Gastrocnemius medialis (tissue), 4 donors: ENCODE data around the gene ANKRD33B.

ENCODE experiments used
- POLR2A ChIP-seq, 2 donors: fragments of 450-650 bp; IDR thresholded peaks; one replicate each; pipeline ENCODE4 v1.6.1; 2017; ENCODE audit warnings: antibody characterized with exemption in 2 of 2, mild to moderate bottlenecking in 2 of 2, moderate library complexity in 2 of 2
- TF ChIP-seq, protein P1 (sequence below), 5 experiments: fragments of 450-650 bp in 3 of 5; fragments of 200-600 bp in 2 of 5; sonication (generic) in 2 of 5; IDR thresholded peaks in 4 of 5; conservative IDR thresholded peaks in 1 of 5; 1 replicate in 4 of 5; 2 replicates in 1 of 5; pipeline ENCODE4 v1.5.1; 2016 to 2019; ENCODE audit warnings: antibody characterized with exemption in 5 of 5, mild to moderate bottlenecking in 3 of 5, moderate library complexity in 3 of 5

DNA sequence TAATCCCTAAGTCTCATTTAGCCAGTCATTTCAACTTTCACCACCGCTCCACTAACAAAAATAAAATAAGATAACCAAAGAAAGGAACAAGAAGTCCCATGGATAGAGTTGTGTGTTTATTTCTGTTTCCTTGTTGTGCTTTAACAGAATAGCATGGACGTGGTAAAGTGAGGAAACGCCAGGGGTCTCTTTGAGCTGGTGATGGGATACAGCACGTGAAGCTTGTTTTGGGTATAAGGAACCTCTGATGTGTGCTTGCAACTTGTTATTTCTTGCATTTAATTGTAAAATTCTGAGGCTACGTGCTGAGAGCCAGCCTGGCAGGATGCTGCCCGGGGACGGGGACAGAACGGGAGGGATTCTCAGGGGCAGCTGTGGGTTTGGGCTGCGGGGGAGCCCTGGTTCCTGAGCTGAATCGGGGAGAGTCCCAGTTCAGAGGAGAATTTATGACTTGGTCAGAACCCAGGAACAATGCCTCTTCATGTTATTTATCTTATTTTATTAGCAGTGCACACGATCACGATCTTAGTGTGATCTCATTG, 63.4 kb downstream of the ANKRD33B start:
- TF ChIP-seq, protein P1, sequence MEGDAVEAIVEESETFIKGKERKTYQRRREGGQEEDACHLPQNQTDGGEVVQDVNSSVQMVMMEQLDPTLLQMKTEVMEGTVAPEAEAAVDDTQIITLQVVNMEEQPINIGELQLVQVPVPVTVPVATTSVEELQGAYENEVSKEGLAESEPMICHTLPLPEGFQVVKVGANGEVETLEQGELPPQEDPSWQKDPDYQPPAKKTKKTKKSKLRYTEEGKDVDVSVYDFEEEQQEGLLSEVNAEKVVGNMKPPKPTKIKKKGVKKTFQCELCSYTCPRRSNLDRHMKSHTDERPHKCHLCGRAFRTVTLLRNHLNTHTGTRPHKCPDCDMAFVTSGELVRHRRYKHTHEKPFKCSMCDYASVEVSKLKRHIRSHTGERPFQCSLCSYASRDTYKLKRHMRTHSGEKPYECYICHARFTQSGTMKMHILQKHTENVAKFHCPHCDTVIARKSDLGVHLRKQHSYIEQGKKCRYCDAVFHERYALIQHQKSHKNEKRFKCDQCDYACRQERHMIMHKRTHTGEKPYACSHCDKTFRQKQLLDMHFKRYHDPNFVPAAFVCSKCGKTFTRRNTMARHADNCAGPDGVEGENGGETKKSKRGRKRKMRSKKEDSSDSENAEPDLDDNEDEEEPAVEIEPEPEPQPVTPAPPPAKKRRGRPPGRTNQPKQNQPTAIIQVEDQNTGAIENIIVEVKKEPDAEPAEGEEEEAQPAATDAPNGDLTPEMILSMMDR (IDR thresholded peaks at IDR 0.05 in 4 of 5, conservative IDR thresholded peaks at IDR 0.05 in 1 of 5), result no peak
- no peak for TF ChIP-seq POLR2A (IDR thresholded peaks at IDR 0.05)
